HTERT RPE-1 (cell line): ENCODE measurements around the gene IQCK.

Experiments
- in situ Hi-C: fragments of 300-500 bp; cut with MboI; formaldehyde crosslinking; loops from 4 replicates; pipeline ENCODE4 v1.14.3; 2020; ENCODE audit warnings: low sequenced_read_pairs

The IQCK gene

GRCh38 chr16:19830902-19831560 lies 113.0 kb downstream of the IQCK start:
- in situ Hi-C loops, result no loop called here

DNA sequence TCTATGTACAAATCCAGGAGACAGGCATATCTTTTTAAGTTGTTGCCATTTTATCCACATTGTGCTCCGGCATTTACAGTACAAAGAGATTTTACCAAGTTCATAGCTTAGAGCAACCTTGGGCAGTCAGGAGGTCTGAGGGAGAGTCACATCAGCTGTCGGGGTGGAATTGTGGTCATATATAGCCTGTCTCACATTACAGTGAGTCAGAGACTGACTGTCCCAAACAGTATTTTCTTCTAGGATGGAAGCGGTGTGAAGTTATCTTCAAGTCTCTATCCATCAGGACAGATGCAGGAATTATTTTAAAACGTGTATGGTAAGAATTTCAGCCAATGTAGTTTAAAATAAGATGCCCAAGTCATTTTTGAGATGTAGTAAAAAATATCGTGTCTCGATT lies 113.6 kb downstream of the IQCK start:
- in situ Hi-C loops, result no loop called here

DNA sequence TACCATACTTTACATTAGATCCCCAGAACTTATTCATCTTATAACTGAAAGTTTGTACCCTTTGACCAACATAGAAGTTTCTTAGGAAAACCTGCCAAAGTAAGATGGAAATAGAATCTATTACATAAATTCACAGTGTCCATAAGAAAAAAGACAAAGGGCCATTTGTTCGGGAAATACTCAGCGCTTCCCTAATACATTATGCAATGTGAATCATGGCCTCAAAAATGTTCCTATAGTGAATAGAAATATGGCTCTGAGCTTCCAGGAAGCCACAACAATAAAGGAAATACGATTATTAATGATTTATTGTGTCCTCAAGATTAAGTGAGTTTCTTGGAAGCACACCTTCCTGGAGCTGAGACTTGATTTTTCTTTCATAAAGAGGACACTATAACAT lies 115.1 kb downstream of the IQCK start:
- in situ Hi-C loops, result no loop called here

- in situ Hi-C loops, result no loop called here
Measured at GRCh38 chr16:19833581-19833980, 115.5 kb downstream of the IQCK start.

DNA sequence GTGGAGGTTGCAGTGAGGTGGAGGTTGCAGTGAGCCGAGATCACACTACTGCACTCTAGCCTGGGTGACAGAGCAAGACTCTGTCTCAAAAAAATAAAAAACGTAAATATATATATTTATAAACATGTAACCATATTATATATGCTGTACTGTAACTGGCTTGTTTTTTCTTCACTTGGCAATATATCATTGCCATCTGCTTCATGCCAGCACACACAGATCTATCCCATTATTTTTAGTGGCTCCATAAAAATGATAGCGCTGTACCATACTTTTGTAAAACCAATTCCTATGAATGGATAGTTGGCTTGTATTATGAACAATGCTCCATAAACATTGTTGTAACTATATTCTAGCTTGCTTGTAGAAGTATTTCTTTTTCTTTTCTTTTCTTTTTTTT lies 117.1 kb downstream of the IQCK start:
- in situ Hi-C loops, result no loop called here

DNA sequence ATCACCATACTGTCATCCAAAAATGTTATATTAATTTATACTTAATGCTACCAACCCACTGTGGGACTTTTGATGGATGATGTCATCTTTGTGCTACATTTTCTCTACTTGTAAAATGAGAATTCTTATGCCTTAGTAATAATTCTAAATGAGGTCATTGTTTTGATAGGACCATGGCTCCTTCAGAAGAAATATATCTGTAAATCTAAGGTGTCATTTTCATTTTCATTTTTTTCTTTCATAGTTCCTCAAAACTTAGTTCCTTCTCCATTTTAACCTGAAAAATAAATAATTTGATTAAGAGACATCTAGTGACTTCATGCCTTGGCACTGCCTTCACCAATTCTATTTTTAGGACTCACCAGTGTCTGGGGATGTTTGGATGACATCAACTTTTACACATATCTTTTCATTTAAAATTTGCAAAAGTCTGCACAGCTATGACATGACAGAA lies 117.9 kb downstream of the IQCK start:
- in situ Hi-C loops, result no loop called here

DNA sequence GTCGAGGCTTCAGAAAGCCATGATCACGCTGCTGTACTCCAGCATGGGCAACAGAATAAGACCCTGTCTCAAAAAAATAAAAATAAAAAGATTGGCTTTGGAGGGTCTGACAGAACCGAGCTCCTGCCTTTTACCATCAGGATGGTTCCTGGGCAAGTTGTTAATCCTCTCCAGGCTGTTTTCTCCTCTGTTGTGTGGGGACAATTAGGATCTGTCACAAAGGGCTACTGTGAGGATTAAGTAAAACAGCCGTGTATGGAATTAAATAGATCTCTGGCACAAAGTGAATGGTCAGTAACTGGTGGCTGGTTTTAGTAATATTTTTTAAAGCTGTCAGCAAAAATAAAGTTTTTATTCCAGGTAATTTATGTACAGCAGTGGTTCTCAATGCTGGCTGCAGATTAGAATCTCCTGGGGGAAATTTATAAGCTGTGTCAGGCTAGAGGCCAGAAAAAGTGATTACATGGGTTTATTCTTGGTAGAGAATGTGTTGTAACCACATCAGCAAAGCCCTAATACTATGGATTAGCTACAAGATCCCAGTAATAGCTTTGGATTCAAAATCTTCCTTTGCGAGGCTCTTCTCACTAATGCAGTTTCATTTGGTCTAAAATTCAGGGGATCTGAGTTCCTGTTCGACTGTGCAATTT lies 119.4 kb downstream of the IQCK start:
- in situ Hi-C loops, result no loop called here

GRCh38 chr16:19837984-19838707 lies 120.1 kb downstream of the IQCK start:
- in situ Hi-C loops, result no loop called here

- in situ Hi-C loops, result no loop called here
Measured at GRCh38 chr16:19840524-19841110, 122.5 kb downstream of the IQCK start.

GRCh38 chr16:19841184-19841583 lies 123.1 kb downstream of the IQCK start:
- in situ Hi-C loops, result no loop called here

DNA sequence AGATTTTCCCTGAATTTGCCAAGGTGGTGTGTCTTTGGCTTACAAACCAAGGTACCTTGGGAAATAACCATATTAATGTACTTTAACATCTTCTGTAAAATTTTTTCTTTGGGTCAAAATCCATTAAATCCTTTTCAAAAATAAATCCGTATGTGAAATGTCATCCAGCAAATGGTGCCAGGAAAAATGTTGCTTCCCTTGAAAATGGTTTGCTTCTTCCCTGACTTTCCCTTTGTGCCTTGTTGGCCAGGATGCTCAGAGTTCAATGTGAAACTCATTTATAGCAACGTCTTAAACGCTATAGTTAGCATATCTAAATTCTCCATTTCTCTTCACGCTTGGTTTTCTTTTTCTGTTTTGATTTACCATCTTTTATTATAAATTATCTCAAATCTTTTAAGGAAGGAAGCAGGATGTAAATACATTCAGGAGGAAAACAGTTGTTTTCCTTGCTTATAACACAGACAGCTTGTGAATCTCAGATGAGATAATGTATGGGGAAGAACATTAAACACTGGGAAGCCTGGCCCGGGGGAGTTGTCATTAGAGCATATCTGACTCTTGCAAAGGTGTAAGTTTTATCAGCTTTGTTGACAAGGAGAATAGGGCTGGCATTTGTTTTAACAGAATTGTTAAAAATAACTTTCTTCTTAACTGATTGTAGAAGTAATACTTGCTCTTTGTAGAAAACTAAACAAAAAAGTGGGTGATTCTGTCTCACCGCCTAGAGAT lies 124.5 kb downstream of the IQCK start:
- in situ Hi-C loops, result no loop called here

GRCh38 chr16:19843371-19843770 lies 125.3 kb downstream of the IQCK start:
- in situ Hi-C loops, result no loop called here

- in situ Hi-C loops, result no loop called here
Measured at GRCh38 chr16:19844945-19845641, 127.0 kb downstream of the IQCK start.

DNA sequence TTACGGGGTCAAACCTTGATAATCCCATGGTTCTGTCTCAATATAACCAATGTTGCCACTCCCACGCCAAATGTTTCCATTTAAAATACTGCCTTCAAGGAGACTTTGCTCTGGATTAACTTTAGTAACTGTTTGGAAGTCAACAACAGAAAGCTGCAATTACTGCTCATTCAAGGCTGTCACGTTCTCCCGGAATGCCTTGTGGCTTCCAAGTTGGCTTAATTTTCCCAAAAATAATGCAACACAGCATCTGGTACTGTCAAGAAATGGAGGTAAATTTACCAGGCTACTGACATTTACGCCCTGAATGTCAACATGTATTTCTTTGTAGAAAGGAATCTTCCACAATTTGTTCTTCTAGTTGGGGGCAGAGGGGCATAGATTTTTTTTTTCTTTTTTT lies 128.4 kb downstream of the IQCK start:
- in situ Hi-C loops, result no loop called here

DNA sequence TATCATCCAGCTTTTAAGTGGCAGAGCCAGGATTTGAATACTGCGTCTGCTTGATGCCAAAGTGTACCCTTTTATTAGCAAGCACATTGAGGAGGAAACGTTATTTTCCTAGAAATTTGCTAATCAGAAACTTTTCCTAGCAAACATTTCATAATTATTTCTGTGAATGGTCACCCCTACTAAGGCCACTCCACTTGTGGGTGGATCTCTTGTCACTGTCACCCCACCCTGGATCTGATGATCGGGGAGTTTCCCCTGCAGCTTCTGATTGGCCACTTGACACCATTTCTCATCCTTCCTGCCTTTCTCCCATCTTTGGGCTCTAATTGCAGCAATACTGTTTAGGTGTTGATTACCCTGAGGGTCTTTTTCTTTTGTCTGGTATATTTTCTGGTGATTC lies 130.7 kb downstream of the IQCK start:
- in situ Hi-C loops, result no loop called here

DNA sequence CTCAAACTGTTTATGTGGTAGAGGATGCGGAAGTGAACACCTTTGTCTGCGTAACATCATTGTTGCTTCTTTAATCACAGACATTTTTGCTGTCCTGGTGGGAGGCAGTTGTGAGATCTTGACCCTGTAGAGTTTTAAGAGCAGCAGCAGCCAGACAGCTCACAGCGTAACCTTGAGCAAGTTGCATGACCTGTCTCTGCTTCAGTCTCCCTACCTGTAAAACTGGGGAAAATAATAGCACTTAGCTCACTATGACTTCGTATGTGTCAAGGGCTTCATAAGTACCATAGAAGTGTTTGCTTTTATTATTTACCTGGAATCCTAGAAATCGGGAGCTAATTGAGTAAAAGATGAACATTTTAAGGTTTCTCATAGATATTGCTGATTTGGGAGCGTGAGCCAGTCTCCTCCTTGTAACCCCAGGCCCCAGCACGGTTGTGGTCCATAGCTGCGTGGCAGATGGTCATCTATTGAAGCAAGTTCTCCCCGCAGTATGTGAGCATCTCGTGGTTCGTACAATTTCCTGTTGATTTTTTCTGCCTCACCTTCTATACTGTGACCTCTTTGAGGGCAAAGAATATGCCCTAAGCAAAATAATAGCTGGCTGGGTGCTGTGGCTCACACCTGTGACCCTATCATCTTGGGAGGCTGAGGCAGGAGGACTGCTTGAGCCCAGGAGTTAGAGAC lies 132.2 kb downstream of the IQCK start:
- in situ Hi-C loops, result no loop called here

GRCh38 chr16:19851476-19851875 lies 133.4 kb downstream of the IQCK start:
- in situ Hi-C loops, result no loop called here

GRCh38 chr16:19853132-19853741 lies 135.2 kb downstream of the IQCK start:
- in situ Hi-C loops, result no loop called here

- in situ Hi-C loops, result no loop called here
Measured at GRCh38 chr16:19853742-19854542, 135.9 kb downstream of the IQCK start.
